ENCODE measurements around the gene KL. TPM values are rescaled to one million over a fixed set of nuclear protein-coding genes. Genes with fewer than 3 reads are reported as not detected.

KL gene
- total and polyA plus RNA-seq, 2 experiments from 2014 or later, result 0.03 TPM; not detected in 1

GRCh38 chr13:32978278-32978677, 37.9 kb upstream of the KL start (continued):
- TF ChIP-seq REST (IDR thresholded peaks at IDR 0.05; ENCODE audit: unreplicated experiment) (no peak), POLR2AphosphoS5 (IDR thresholded peaks at IDR 0.05; ENCODE audit: low read depth) (no peak), EZH2phosphoT487 (IDR thresholded peaks at IDR 0.05; ENCODE audit: unreplicated experiment) (no peak), ZNF331 (CRISPR knock-in tag; IDR thresholded peaks at IDR 0.05; ENCODE audit: low read depth) (no peak)
- TF ChIP-seq, protein P1, sequence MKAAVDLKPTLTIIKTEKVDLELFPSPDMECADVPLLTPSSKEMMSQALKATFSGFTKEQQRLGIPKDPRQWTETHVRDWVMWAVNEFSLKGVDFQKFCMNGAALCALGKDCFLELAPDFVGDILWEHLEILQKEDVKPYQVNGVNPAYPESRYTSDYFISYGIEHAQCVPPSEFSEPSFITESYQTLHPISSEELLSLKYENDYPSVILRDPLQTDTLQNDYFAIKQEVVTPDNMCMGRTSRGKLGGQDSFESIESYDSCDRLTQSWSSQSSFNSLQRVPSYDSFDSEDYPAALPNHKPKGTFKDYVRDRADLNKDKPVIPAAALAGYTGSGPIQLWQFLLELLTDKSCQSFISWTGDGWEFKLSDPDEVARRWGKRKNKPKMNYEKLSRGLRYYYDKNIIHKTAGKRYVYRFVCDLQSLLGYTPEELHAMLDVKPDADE (IDR thresholded peaks at IDR 0.05), result no peak

DNA sequence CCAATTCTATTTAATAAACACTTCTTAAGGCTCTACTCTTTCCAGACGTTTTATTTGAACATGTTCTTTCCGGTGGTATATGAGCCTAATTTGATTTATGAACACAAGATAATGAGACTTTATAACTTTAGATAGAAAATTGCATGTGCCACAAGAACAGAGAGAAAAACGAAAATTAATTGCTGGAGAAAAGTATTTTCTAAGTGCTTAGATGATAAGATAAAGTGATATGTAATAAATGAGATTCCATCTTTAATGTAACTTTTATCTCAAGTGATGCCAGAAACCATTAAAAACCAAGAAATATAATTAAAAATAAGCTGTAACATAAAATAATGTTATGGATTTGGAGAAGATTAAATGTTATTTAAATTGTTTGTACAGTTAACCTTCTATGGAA, 33.2 kb upstream of the KL start:
- Histone ChIP-seq H3K4me2 (no peak overlapping the region), H3K4me1 (ENCODE audit: insufficient read depth) (no peaks in the 10 kb centered on the region), H4K20me1 (replicated peaks; ENCODE audit: insufficient read depth) (no peaks in the 10 kb centered on the region), H3K27me3 (ENCODE audit: insufficient read depth) (no peaks in the 10 kb centered on the region), H3F3A (replicated peaks; ENCODE audit: low read depth) (no peaks in the 10 kb centered on the region), H3K9me2 (ENCODE audit: insufficient read depth) (peaks cover 7% of the 10 kb centered on the region; the same call in 1 of the 2 replicates), H3K79me2 (replicated peaks; ENCODE audit: insufficient read depth) (no peaks in the 10 kb centered on the region), H3K36me3 (ENCODE audit: insufficient read depth) (no peaks in the 10 kb centered on the region), H3K27ac (ENCODE audit: low read depth) (no peak overlapping the region), H3K4me3 (no peak overlapping the region), H2AFZ (no peak overlapping the region)
- peaks cover 3% of the 10 kb centered on the region; the same call in 1 of the 3 replicates for H3K9me3 Mint-ChIP-seq
- H3K4me3 Mint-ChIP-seq, result no peak overlapping the region
- peaks cover 3% of the 10 kb centered on the region for H3K27me3 Mint-ChIP-seq (ENCODE audit: insufficient read depth, low read depth, poor library complexity)
- peaks cover 7% of the 10 kb centered on the region; the same call in 2 of the 3 replicates for H3K4me1 Mint-ChIP-seq
- H3K36me3 Mint-ChIP-seq (ENCODE audit: low read depth), result no peaks in the 10 kb centered on the region
- TF ChIP-seq CREB1 (CRISPR knock-in tag; IDR thresholded peaks at IDR 0.05; ENCODE audit: low read depth) (no peak), EZH2 (IDR thresholded peaks at IDR 0.05; ENCODE audit: low read depth, unreplicated experiment) (no peak), ZNF114 (CRISPR knock-in tag; IDR thresholded peaks at IDR 0.05) (no peak), CTCF (conservative IDR thresholded peaks at IDR 0.05; ENCODE audit: low read depth in 2 of 2) (no peak)
- H3K27ac Mint-ChIP-seq, result no peak overlapping the region
- DNase-seq (ENCODE audit: low spot score) (no peak), ATAC-seq (no peak)
